Activated T-helper 1 cell treated with Interleukin-2 at 50 U/mL for 16 hours (primary cell): Measurements from ENCODE around the gene DLG5.

Experiments
- DNase-seq: peaks from one replicate; pipeline ENCODE4 v3.0.0-alpha.2; 2020; ENCODE audit warnings: low read depth

The DLG5 gene

GRCh38 chr10:77926566-77927401 lies at the start of gene DLG5:
DLG5 (minus strand) TSS chr10:77926755; CDS start chr10:77926520, 235 bp downstream.
- no peak for DNase-seq

GRCh38 chr10:77975086-77975666 lies 48.6 kb upstream of the DLG5 start:
- DNase-seq: no peak

- DNase-seq: no peak
These were observed 48.0 kb upstream of the DLG5 start for GRCh38 chr10:77974396-77975074.

- DNase-seq: no peak
These were observed 46.7 kb upstream of the DLG5 start for GRCh38 chr10:77973276-77973675.

GRCh38 chr10:77972148-77972547 lies 45.6 kb upstream of the DLG5 start:
- no peak for DNase-seq

GRCh38 chr10:77971804-77972144 lies 45.2 kb upstream of the DLG5 start:
- DNase-seq: no peak

- no peak for DNase-seq
These were observed 44.6 kb upstream of the DLG5 start for GRCh38 chr10:77970869-77971803.

GRCh38 chr10:77969114-77969513 lies 42.6 kb upstream of the DLG5 start:
- no peak for DNase-seq

- DNase-seq: no peak
These were observed 41.1 kb upstream of the DLG5 start for GRCh38 chr10:77967611-77968022.

- DNase-seq: no peak
These were observed 38.7 kb upstream of the DLG5 start for GRCh38 chr10:77965294-77965693.

GRCh38 chr10:77964811-77965210 lies 38.3 kb upstream of the DLG5 start:
- DNase-seq: no peak

- DNase-seq: no peak
These were observed 37.3 kb upstream of the DLG5 start for GRCh38 chr10:77963901-77964300.

- no peak for DNase-seq
These were observed 36.0 kb upstream of the DLG5 start for GRCh38 chr10:77962350-77963146.

- no peak for DNase-seq
These were observed 35.1 kb upstream of the DLG5 start for GRCh38 chr10:77961668-77962067.

GRCh38 chr10:77960829-77961329 lies 34.3 kb upstream of the DLG5 start:
- no peak for DNase-seq

- no peak for DNase-seq
These were observed 33.4 kb upstream of the DLG5 start for GRCh38 chr10:77959887-77960455.

- DNase-seq: no peak
These were observed 32.8 kb upstream of the DLG5 start for GRCh38 chr10:77959384-77959783.

GRCh38 chr10:77955136-77955535 lies 28.6 kb upstream of the DLG5 start:
- no peak for DNase-seq

- no peak for DNase-seq
These were observed 22.6 kb upstream of the DLG5 start for GRCh38 chr10:77949167-77949566.

- no peak for DNase-seq
These were observed 19.5 kb upstream of the DLG5 start for GRCh38 chr10:77946084-77946483.

GRCh38 chr10:77944519-77944918 lies 18.0 kb upstream of the DLG5 start:
- DNase-seq: no peak
